GM21526 (cell line): ENCODE measurements around the gene ASIC5.
"Not testable (repeated sequence)": the region's sequence is repeated elsewhere in the genome, so short reads cannot be mapped to it uniquely, and the experiment has no call there.

Source experiments
- ATAC-seq: cut with Tn5 transposase; IDR thresholded peaks from one replicate; pipeline ENCODE4 v1.9.1; 2021; ENCODE audit warnings: moderate library complexity; ENCODE audit not compliant: unreplicated experiment, low FRiP score

Gene ASIC5

GRCh38 chr4:155866177-155866576 is at the start of gene ASIC5:
Gene ASIC5, minus strand, starts transcription at chr4:155866277. Its CDS starts 51 bp downstream, at chr4:155866226.
- ATAC-seq: no peak

- ATAC-seq: no peak
Measured at GRCh38 chr4:155914782-155915181, 48.7 kb upstream of the ASIC5 start.

- ATAC-seq: no peak
Measured at GRCh38 chr4:155911905-155912304, 45.8 kb upstream of the ASIC5 start.

GRCh38 chr4:155909615-155910226 is 43.6 kb upstream of the ASIC5 start:
- no peak for ATAC-seq

- ATAC-seq: no peak
Measured at GRCh38 chr4:155908187-155909139, 42.4 kb upstream of the ASIC5 start.

GRCh38 chr4:155907556-155907955 is 41.5 kb upstream of the ASIC5 start:
- no peak for ATAC-seq

GRCh38 chr4:155906554-155907247 is 40.6 kb upstream of the ASIC5 start:
- ATAC-seq: no peak

GRCh38 chr4:155904331-155904730 is 38.3 kb upstream of the ASIC5 start:
- no peak for ATAC-seq

- ATAC-seq: no peak
Measured at GRCh38 chr4:155903453-155903852, 37.4 kb upstream of the ASIC5 start, which contains the start of gene TDO2. Gene TDO2, plus strand, starts transcription at chr4:155903696. Its CDS starts 63 bp downstream, at chr4:155903759.

GRCh38 chr4:155901013-155901412 is 34.9 kb upstream of the ASIC5 start:
- ATAC-seq: no peak

- no peak for ATAC-seq
Measured at GRCh38 chr4:155900381-155900780, 34.3 kb upstream of the ASIC5 start.

GRCh38 chr4:155899891-155900290 is 33.8 kb upstream of the ASIC5 start:
- ATAC-seq: no peak

- ATAC-seq: not testable (repeated sequence)
Measured at GRCh38 chr4:155898371-155898770, 32.3 kb upstream of the ASIC5 start.

GRCh38 chr4:155891058-155891457 is 25.0 kb upstream of the ASIC5 start:
- ATAC-seq: no peak

GRCh38 chr4:155889946-155890345 is 23.9 kb upstream of the ASIC5 start:
- ATAC-seq: no peak

- ATAC-seq: no peak
Measured at GRCh38 chr4:155889031-155889793, 23.1 kb upstream of the ASIC5 start.

- no peak for ATAC-seq
Measured at GRCh38 chr4:155887847-155888570, 21.9 kb upstream of the ASIC5 start.

GRCh38 chr4:155887045-155887444 is 21.0 kb upstream of the ASIC5 start:
- no peak for ATAC-seq

GRCh38 chr4:155885666-155886065 is 19.6 kb upstream of the ASIC5 start:
- no peak for ATAC-seq

- no peak for ATAC-seq
Measured at GRCh38 chr4:155883895-155884294, 17.8 kb upstream of the ASIC5 start.
